ENCODE results near the gene HAS3.
A peak's percentile ranks its signal among the peaks of the same experiment; 100 is the strongest.

HAS3 gene

DNA sequence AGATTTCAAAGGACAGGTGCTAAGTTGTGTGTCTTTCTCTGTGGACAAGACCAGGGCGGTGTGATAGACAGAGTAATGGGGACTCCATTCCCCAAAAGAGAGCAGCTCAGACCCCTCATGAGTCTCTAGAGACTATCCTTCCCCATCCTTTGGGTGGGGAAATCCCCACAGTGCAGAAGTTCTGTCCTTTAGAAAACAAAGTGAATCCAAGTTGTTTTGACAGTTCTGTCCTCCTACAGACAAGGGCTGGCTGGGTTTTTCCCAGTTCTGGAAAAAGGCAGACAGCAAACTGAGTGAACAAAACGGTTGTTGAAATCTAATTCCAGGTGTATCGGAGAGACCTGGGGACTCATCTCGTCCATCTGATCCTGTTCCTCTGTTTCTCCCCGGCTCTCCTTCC is 11.0 kb upstream of the HAS3 start:
- DNase-seq, result no peak

GRCh38 chr16:69095193-69095592 is 10.3 kb upstream of the HAS3 start:
- no peak for DNase-seq

DNA sequence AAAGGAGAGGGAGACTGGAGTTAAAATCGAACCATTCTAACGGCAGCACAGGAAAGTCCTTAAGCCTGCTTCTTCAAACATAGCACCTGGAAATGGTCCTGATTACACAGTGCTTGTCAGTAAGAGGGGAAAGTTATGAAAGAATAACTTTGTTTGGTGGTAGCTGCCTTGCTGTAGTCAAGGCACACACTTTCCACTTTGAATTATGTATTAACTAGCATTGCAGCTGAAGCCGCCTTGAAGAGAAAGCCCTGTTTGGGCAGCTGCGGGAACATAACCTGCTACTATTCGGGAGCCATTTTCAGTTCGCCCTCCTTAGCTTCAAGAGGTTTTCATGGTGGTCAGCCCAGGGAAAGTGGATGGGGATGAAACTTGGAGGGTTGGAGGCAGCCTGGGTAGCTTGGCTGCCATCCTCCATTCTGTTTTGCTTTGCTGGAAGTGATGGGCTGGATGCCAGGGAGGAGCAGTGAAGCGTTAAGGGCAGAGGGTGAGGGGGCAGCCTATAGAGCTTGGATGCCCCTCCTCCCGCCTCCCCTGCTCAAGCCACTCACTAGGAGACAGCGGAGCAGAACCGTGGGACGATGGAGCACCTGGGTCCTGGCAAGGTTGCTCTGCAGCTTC is 5.3 kb upstream of the HAS3 start:
- DNase-seq, result no peak

DNA sequence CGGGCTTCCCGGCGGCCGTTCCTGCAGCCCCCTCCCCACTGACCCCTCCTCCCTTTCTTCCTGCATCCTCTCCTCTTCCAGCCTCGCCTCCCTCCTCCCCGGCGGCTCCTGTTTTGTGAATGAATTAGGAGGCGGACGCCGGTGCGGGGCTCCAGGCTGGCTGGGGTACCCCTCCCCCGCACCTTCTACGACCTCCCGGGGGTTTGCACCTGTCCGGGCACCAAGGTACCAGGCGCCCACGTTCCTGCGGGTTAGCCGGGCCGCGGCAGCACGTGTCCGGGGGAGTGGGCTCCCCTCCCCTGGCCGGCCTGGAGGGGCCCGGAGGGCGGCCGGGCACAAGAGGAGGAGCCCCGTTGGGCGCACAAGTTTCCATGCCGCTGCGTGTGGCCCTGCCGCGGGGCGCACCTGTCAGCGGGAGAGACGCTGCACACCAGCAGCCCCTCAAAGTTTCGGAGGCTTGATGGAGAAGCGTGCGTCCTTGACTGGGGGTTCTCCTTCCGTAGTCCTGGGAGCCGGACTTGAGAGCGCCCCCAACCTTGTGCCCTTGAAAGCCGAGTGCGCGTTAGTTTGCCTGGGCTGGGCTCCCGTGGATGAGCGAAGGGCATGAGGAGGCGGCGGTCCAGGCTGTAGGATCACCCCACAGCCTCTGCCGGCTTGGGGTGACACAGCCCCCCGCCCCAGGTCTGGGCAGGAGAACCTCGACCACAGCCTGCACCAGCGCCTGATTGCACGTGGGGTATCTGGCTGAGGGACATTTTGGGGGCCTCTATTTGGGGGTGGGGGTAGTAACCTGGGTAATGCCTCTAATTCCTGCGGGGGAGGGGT is 1.2 kb downstream of the HAS3 start:
- no peak for DNase-seq

GRCh38 chr16:69107316-69107962 is 2.0 kb downstream of the HAS3 start:
- DNase-seq, result no peak

DNA sequence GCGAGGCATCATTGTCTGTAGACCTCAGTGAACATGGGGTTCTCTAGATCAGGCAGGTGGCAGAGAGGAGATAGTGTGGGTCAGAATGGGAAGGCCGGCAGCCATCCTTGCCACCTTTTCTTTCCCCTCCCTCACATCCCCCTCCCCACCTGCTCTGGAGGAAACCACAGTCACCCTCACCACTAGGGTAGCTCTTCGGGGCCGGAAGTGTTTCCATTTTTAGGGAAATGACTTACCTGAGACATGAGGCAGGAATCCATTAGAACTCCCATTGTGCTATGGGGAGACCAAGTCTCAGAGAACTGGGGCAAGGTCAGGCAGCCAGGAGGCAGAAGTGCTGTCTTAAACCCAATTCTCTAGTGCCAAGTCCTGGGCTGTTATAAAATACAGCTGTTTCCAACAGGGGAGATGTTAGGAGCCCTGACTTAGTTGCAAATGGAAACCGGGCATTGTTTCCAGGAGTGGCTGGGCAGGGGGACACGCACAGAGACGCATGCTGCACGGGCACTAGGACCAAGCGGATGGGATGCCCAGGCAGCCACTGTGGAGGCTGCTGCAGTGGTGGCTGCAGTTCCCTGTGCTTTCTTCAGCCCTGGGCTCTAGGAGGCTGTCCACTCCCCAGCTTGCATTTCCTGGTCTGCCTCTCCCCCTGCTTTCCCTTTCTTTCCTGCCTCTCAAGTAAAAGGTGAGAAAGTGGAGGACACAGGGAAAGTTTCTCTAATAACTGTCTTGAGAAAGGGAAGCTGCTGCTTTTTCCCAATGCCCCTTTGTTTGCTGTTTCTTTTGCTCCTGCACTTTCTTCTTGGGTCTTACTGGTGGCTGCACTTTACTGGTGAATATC is 2.8 kb downstream of the HAS3 start:
- no peak for DNase-seq

- DNase-seq, result no peak
Observed at GRCh38 chr16:69108905-69109252, 3.4 kb downstream of the HAS3 start.

GRCh38 chr16:69109486-69110270 is 4.2 kb downstream of the HAS3 start:
- DNase-seq, result no peak

DNA sequence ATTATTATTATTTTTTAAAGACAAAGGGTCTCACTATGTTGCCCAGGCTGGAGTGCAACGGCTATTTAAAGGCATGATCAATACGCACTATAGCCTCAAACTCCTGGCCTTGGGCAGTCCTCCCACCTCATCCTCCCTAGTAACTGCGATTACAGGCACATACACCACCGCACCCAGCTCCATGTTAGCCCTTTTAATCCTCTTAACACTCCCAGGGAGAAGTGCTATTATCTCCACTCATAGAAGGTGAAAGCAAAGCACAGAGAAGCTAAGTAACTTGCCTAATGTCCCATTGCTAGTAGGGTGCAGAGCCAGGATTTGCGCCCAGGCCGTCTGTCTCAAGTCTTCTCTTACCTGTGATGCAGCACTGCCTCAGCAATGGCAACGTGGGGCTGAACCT is 5.0 kb downstream of the HAS3 start:
- DNase-seq, result no peak

DNA sequence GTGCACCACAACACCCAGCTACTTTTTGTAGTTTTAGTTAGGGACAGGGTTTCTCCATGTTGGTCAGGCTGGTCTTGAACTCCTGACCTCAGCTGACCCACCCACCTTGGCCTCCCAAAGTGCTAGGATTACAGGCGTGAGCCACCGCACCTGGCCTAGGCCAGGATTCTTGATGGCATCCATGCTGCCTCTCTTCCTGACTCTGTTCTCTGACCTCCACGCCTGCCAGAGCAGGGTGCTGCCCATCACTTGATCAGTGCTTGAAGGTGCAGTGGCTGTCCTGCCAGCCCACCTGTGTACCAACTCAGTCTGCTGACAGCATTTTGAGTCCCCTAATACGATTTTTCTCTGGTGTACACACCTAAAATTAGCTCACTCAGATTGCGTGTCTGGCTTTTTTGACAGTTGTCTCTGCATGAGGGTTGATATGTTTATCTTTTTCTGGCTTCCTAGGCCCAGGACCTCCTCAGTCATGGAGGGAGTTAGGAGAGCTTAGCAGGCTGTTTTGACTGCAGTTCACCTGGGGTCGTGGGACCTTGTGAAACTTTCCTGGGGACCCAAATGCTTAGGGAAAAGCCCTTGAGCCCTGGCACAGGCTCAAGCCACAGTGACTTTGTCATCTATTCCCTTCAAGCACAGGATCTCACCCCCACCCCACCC is 5.9 kb downstream of the HAS3 start:
- DNase-seq, result no peak

DNA sequence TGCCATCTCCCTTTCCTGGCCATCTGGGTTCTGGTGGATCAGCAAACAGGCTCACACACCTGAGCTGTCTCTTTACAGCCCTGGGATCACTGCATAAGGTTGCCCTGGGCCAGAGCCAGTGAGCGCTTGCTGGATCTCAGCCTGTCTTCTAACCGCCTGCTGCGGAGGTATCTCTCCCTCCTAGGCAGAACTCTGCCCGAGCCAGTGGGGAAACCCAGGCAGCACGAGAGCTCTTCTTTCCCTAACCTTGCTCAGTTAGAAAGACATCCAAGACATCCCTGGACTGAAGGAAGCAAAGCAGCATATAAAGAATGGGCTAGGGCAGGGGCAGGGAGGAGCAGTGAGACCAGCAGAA is 6.4 kb downstream of the HAS3 start:
- no peak for DNase-seq

GRCh38 chr16:69112285-69113129 is 7.1 kb downstream of the HAS3 start:
- peak; percentile 18 for DNase-seq

DNA sequence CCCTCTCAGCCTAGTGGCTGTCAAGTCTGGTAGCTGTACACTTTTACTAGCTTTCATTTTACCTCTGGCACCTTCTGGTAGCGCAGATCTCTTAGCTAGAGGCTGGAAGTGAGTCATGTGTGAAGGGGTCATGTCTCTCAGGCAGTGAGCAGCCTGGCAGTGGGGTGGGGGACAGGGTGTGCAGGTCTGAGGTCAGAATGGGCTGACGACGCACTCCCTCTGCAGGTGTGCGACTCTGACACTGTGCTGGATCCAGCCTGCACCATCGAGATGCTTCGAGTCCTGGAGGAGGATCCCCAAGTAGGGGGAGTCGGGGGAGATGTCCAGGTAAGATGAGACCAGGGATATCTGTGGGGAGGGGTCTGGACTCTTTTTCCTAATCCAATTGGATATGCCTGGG is 7.8 kb downstream of the HAS3 start:
- no peak for DNase-seq

DNA sequence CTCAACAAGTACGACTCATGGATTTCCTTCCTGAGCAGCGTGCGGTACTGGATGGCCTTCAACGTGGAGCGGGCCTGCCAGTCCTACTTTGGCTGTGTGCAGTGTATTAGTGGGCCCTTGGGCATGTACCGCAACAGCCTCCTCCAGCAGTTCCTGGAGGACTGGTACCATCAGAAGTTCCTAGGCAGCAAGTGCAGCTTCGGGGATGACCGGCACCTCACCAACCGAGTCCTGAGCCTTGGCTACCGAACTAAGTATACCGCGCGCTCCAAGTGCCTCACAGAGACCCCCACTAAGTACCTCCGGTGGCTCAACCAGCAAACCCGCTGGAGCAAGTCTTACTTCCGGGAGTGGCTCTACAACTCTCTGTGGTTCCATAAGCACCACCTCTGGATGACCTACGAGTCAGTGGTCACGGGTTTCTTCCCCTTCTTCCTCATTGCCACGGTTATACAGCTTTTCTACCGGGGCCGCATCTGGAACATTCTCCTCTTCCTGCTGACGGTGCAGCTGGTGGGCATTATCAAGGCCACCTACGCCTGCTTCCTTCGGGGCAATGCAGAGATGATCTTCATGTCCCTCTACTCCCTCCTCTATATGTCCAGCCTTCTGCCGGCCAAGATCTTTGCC is 9.0 kb downstream of the HAS3 start:
- no peak for DNase-seq

DNA sequence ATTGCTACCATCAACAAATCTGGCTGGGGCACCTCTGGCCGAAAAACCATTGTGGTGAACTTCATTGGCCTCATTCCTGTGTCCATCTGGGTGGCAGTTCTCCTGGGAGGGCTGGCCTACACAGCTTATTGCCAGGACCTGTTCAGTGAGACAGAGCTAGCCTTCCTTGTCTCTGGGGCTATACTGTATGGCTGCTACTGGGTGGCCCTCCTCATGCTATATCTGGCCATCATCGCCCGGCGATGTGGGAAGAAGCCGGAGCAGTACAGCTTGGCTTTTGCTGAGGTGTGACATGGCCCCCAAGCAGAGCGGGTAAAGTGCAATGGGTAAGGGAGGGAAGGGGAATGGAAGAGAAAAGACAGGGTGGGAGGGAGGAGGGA is 9.5 kb downstream of the HAS3 start:
- DNase-seq, result no peak

DNA sequence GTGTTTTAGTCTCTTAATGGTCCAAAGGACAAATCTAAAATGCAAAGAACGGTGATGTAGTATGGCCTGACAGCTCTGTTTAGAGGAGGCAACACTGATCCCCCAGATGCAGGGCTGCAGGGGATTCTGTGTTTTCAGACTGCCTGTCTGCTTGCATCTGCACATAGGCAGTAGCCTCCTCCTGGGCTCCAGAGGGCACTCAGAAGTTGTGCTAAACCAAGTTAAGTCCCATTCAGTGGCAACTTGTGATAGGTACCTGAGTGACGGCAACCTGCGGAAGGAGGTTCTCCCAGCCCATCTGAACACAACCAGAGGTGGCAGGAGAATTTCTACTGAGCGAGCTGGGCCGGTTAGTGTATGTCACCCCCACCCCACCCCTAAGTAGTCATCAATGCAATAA is 9.9 kb downstream of the HAS3 start:
- DNase-seq, result no peak

DNA sequence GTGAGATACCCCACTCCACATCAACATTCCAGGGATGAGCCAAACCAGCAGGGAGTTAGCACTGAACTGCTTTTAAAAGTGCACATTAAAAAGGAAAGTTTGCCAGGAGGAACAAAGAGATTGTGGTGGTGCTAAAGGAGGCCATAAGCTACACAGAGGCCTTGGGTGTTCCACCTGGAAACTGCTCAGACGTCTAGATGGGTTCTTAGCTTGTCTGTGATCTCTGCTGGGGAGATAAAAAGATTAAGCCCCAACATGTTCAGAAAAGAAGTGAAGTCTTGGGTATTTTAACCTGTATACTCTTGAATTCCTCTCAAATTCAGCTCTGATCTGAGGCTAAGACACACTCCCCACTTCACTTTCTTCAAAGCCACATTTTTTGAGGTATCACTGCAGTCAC is 10.4 kb downstream of the HAS3 start:
- DNase-seq, result no peak

DNA sequence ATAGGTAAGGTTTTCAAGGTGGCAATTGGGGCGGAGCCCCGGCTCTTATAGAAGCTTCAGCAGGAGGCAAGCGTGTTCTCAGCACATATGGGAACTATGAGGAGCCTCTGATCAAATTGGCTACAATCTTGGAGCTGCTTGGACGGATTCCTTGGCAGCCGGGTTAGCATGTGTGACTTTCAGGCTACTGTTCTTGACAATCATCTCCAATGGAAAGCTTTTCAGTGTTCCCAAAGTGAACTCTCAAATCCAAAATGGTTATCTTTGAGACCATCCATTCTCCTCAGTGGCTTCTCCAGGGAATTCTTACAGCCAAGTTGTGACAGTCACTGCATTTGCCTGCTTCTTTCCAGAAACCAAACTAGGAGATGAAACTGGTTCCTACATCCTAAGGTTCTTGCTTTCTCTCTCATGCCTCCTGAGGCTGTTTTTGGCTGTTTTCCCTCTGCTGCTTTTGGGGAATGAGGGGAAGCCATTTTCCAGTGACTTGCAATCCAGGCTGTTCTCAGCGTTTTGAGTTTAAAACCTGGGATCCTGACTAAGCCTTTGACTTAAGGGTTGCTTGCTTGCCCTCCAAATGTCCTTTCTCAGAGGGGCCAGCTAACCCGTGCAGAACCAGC is 10.9 kb downstream of the HAS3 start:
- DNase-seq, result no peak

DNA sequence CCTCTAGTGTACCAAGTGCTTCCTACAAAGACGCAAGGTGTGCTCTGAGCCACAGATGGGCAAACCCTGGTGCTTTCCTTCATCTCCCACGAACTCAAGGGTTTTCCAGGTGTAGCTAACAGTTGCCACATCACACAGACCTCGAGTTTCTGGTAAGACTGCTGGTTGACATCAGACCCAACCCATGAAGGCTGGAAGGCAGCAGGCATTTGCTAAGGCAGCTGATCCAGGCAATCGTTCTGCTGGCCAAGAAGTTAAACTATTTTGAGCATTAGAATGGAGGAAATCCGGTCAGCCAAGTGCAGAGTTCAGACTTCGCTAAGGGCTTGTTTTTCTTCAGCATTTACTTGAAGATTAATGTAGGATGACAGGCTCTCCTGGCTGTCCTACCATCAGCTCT is 11.5 kb downstream of the HAS3 start:
- no peak for DNase-seq

DNA sequence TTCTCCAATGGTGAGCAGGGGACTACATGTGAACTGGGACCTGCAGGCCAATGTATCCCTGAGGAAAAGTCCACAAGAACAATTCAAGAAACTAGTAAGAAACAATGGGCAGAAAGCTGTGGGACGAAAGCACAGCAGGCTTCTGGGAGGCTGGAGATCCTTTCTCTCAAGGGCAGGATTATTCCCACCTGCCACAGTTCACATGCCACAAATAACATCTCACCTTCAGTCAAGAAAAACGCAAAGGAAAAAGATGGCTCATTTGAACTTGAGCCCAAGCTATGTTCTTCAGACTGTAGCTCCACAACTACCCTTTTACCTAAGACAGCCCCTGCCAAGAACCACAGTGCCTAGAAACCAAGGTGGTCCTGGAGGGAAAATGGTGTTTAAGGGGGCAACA is 13.0 kb downstream of the HAS3 start:
- DNase-seq, result no peak

All from T1000 (cell line).